ENCODE results near the gene MRPL51.

Gene MRPL51

DNA sequence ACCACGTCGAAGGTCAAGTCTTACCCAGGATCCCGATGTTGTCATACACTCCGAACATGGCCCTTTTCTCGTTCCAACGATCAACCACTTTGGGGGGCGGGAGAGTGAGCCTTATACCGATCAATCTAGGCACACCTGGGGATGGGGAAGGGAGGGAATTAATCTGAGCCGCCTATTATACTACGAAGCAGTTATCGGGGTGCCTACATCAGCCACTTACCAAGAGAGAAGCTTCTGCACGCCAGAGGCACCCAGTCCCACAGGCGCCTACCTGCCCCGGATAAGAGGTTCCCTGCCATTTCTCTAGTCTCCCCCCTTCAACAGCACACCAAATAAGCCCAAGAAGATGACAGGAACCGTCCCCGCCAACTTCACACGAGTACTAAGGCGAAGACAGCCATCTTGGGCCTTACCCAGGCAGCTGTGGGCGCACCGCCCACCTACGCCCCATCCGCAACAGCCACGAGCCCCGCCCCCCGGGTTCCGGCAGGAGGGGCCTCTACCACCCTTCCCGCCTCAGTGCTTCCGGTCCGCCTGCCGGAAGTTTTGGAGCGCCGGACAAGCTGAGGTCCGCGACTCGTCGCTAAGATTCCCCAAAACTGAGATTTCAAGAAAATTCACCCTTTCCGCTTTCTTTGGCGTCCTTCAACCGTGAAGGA, at the start of gene MRPL51:
Gene MRPL51, minus strand, starts transcription at position 425 of the 659 bp plus-strand sequence. Its CDS starts 126 bp downstream, at position 299.
- DNase-seq (ENCODE audit: low read depth): peak; percentile 96

DNA sequence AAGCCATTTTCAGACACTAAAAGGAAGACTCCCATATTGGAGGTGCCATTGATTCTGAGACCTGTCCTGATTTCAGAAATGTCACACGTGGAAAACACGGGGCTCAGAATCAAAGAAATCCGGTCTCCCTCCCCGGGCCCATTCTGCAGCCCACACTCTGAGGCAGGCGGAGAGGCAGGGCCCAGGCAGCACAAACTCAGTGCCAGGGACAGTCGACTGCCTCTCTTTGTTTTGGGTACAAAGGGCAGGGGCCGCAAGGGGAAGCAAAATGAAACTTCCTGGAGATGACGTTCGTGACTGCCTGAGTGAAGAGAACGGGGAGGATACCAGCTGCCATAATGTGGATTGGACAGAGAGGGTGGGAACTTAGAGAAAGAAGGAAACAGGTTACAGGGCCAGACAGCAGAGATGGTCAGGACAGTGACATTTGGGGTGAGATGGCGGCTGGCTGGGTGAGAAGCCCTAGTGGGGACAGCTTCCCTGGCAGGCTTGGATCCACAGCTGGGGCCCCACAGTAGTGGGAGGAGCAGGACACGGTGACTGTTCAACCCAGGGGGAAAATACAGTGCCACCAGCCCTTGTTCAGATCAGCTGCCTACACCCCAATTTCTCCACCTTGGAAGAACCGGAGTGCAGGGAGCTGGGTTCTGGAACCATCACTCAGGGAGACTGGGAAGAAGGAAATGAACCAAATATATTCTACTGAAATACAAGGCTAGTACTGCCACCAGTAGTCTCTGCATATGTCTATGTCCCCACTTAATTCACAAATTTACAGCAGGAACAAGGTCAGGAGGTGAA, 49.3 kb upstream of the MRPL51 start:
- DNase-seq (ENCODE audit: low read depth): no peak

DNA sequence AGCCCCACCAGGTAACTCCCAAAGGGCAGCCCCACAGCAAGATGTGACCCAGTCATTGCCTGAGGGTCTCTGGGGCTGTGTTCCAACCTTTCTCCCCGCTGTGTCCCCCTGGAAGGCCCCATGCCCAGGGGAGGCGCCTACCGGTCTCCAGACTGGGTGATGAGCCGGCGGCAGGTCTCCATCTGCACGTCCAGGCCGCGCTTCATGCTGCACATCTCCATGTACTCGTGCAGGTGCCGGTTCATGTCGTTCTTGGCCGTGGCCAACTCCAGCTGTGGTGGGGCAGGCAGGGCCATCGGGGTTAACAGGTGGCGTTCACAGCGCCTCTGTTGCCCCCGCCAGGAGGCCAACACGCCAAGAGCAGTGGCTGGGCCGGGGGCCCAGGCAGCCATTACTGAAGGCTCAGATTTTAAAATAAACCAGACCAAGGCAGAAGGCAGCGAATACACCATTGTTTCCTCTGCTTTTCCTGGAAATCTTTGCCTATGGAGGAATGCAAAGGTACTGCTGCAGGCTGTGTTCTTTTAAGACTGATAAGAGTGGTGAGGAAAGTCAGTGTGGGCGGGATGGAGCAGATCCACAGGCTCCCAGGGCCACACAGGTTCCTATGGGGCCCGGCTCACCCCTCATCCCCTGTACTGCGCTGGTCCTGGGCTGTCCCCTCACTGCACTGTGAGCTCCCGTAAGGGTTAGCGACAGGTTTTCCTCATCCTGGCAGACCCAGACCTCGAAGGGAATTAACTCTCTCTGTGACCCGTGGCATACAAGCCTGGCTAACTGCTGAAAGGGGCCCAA, 48.5 kb upstream of the MRPL51 start:
- no peak for DNase-seq (ENCODE audit: low read depth)

DNA sequence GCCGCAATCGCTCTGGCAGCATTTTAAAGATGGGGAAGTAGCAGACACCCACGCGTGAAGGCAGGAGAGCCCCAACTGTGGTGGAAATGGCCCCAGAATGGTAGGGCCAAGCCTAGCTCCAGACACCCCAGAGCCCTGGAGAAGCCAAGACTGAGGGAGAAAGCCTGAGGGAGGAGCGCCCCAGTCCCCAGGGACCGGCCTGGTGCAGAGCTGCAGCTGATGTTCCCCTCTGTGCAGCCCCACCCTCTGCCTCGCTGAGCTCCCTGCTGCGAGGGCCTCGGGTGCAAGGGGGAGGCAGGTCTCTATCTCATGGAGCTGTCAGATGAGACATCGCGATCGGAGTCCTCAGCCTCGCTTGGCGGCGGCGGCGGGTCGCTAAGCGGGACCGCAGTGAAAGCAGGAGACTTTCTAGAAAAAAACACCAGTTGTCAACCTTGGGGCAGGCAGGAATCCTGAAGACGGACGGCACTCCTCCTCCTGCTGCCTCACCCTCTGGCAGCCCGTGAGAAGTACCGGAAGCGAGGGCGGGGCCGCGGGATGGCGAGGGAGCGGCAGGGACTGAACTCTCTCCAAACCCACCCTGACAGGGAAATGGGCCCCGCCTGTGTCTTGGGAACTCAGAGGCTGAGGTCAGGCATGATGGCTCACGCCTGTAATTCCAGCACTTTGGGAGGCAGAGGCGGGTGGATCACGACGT, 47.3 kb upstream of the MRPL51 start:
- no peak for DNase-seq (ENCODE audit: low read depth)

DNA sequence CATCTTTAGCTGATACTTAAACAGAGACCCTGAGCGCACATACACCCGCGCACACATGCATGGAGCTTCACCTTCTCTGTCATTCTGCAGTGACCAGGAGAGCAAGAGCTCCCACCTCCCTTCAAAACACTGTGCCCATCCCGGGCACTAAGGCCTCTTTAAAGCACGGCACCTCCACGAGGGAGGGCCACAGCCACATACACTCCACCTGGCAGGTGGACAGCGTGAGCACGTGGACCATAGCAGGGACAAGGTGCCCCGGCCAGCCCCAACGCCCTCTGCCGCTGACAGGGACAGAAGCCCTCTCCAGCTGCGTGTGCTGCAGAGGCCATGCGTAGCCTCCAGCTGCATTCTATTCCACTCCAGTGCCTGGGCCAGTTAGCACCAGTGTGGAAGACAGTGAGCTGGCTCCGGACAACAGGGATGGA, 46.7 kb upstream of the MRPL51 start:
- DNase-seq (ENCODE audit: low read depth): no peak

DNA sequence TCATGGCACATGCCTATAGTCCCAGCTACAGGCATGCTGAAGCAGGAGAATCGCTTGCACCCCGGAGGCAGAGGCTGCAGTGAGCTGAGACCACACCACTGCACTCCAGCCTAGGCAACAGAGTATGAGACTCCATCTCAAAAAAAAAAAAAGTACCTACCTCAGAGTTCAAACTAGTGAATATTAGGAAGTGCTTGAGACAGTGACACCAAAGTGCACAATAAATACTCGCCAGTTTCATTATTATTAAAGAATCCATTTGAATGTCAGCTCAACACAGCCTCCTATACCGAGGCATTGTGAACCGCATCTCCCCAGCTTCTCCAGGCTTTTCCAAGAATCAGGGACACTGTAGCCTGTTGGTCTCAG, 46.2 kb upstream of the MRPL51 start:
- DNase-seq (ENCODE audit: low read depth): no peak

DNA sequence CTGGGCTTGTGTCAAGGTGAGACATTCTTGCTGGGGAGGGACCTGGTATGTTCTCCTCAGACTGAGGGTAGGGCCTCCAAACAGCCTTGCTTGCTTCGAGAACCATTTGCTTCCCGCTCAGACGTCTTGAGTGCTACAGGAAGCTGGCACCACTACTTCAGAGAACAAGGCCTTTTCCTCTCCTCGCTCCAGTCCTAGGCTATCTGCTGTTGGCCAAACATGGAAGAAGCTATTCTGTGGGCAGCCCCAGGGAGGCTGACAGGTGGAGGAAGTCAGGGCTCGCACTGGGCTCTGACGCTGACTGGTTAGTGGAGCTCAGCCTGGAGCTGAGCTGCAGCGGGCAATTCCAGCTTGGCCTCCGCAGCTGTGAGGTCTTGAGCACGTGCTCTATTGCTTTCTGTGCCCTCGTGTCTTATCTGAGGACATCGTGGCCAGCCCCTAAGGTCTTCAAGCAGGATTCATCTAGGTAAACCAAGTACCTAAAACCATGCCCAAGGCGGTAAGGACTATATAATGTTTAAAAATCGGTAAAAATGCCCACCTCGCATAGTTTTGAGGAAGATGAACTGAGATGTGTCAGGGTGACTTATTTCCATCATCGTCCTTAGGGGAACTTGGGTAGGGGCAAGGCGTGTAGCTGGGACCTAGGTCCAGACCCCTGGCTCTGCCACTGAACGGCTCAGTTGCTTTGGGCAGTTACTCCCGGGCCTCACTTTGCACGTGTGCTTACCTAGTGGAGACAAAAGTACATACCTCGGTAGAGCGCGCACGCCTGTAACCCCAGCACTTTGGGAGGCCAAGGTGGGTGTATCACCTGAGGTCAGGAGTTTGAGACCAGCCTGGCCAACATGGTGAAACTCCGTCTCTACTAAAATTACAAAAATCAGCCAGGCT, 45.6 kb upstream of the MRPL51 start:
- DNase-seq (ENCODE audit: low read depth): no peak

DNA sequence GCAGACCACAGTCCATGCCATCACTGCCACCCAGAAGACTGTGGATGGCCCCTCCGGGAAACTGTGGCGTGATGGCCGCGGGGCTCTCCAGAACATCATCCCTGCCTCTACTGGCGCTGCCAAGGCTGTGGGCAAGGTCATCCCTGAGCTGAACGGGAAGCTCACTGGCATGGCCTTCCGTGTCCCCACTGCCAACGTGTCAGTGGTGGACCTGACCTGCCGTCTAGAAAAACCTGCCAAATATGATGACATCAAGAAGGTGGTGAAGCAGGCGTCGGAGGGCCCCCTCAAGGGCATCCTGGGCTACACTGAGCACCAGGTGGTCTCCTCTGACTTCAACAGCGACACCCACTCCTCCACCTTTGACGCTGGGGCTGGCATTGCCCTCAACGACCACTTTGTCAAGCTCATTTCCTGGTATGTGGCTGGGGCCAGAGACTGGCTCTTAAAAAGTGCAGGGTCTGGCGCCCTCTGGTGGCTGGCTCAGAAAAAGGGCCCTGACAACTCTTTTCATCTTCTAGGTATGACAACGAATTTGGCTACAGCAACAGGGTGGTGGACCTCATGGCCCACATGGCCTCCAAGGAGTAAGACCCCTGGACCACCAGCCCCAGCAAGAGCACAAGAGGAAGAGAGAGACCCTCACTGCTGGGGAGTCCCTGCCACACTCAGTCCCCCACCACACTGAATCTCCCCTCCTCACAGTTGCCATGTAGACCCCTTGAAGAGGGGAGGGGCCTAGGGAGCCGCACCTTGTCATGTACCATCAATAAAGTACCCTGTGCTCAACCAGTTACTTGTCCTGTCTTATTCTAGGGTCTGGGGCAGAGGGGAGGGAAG, 44.7 kb upstream of the MRPL51 start:
- peak; percentile 70 for DNase-seq (ENCODE audit: low read depth)

DNA sequence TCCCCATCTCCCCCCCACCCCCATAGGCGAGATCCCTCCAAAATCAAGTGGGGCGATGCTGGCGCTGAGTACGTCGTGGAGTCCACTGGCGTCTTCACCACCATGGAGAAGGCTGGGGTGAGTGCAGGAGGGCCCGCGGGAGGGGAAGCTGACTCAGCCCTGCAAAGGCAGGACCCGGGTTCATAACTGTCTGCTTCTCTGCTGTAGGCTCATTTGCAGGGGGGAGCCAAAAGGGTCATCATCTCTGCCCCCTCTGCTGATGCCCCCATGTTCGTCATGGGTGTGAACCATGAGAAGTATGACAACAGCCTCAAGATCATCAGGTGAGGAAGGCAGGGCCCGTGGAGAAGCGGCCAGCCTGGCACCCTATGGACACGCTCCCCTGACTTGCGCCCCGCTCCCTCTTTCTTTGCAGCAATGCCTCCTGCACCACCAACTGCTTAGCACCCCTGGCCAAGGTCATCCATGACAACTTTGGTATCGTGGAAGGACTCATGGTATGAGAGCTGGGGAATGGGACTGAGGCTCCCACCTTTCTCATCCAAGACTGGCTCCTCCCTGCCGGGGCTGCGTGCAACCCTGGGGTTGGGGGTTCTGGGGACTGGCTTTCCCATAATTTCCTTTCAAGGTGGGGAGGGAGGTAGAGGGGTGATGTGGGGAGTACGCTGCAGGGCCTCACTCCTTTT, 44.0 kb upstream of the MRPL51 start:
- DNase-seq (ENCODE audit: low read depth): no peak

DNA sequence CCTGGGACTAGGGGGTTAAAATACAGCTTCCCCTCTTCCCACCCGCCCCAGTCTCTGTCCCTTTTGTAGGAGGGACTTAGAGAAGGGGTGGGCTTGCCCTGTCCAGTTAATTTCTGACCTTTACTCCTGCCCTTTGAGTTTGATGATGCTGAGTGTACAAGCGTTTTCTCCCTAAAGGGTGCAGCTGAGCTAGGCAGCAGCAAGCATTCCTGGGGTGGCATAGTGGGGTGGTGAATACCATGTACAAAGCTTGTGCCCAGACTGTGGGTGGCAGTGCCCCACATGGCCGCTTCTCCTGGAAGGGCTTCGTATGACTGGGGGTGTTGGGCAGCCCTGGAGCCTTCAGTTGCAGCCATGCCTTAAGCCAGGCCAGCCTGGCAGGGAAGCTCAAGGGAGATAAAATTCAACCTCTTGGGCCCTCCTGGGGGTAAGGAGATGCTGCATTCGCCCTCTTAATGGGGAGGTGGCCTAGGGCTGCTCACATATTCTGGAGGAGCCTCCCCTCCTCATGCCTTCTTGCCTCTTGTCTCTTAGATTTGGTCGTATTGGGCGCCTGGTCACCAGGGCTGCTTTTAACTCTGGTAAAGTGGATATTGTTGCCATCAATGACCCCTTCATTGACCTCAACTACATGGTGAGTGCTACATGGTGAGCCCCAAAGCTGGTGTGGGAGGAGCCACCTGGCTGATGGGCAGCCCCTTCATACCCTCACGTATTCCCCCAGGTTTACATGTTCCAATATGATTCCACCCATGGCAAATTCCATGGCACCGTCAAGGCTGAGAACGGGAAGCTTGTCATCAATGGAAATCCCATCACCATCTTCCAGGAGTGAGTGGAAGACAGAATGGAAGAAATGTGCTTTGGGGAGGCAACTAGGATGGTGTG, 43.1 kb upstream of the MRPL51 start:
- no peak for DNase-seq (ENCODE audit: low read depth)

DNA sequence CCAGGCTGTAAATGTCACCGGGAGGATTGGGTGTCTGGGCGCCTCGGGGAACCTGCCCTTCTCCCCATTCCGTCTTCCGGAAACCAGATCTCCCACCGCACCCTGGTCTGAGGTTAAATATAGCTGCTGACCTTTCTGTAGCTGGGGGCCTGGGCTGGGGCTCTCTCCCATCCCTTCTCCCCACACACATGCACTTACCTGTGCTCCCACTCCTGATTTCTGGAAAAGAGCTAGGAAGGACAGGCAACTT, 42.6 kb upstream of the MRPL51 start:
- no peak for DNase-seq (ENCODE audit: low read depth)

DNA sequence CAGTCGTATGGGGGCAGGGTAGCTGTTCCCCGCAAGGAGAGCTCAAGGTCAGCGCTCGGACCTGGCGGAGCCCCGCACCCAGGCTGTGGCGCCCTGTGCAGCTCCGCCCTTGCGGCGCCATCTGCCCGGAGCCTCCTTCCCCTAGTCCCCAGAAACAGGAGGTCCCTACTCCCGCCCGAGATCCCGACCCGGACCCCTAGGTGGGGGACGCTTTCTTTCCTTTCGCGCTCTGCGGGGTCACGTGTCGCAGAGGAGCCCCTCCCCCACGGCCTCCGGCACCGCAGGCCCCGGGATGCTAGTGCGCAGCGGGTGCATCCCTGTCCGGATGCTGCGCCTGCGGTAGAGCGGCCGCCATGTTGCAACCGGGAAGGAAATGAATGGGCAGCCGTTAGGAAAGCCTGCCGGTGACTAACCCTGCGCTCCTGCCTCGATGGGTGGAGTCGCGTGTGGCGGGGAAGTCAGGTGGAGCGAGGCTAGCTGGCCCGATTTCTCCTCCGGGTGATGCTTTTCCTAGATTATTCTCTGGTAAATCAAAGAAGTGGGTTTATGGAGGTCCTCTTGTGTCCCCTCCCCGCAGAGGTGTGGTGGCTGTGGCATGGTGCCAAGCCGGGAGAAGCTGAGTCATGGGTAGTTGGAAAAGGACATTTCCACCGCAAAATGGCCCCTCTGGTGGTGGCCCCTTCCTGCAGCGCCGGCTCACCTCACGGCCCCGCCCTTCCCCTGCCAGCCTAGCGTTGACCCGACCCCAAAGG, 42.1 kb upstream of the MRPL51 start:
- DNase-seq (ENCODE audit: low read depth): peak; percentile 42

DNA sequence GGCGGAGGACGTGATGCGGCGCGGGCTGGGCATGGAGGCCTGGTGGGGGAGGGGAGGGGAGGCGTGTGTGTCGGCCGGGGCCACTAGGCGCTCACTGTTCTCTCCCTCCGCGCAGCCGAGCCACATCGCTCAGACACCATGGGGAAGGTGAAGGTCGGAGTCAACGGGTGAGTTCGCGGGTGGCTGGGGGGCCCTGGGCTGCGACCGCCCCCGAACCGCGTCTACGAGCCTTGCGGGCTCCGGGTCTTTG, 41.6 kb upstream of the MRPL51 start:
- DNase-seq (ENCODE audit: low read depth): no peak

DNA sequence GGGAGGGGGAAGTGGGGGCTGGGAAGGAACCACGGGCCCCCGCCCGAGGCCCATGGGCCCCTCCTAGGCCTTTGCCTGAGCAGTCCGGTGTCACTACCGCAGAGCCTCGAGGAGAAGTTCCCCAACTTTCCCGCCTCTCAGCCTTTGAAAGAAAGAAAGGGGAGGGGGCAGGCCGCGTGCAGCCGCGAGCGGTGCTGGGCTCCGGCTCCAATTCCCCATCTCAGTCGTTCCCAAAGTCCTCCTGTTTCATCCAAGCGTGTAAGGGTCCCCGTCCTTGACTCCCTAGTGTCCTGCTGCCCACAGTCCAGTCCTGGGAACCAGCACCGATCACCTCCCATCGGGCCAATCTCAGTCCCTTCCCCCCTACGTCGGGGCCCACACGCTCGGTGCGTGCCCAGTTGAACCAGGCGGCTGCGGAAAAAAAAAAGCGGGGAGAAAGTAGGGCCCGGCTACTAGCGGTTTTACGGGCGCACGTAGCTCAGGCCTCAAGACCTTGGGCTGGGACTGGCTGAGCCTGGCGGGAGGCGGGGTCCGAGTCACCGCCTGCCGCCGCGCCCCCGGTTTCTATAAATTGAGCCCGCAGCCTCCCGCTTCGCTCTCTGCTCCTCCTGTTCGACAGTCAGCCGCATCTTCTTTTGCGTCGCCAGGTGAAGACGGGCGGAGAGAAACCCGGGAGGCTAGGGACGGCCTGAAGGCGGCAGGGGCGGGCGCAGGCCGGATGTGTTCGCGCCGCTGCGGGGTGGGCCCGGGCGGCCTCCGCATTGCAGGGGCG, 41.0 kb upstream of the MRPL51 start, which contains the start of gene GAPDH:
Gene GAPDH, plus strand, starts transcription at position 595 of the 772 bp plus-strand sequence. CDS start 316 bp downstream, outside the sequence.
- peak; percentile 64 for DNase-seq (ENCODE audit: low read depth)

DNA sequence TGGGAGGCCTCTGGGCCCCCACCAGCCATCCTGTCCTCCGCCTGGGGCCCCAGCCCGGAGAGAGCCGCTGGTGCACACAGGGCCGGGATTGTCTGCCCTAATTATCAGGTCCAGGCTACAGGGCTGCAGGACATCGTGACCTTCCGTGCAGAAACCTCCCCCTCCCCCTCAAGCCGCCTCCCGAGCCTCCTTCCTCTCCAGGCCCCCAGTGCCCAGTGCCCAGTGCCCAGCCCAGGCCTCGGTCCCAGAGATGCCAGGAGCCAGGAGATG, 40.5 kb upstream of the MRPL51 start:
- DNase-seq (ENCODE audit: low read depth): no peak

DNA sequence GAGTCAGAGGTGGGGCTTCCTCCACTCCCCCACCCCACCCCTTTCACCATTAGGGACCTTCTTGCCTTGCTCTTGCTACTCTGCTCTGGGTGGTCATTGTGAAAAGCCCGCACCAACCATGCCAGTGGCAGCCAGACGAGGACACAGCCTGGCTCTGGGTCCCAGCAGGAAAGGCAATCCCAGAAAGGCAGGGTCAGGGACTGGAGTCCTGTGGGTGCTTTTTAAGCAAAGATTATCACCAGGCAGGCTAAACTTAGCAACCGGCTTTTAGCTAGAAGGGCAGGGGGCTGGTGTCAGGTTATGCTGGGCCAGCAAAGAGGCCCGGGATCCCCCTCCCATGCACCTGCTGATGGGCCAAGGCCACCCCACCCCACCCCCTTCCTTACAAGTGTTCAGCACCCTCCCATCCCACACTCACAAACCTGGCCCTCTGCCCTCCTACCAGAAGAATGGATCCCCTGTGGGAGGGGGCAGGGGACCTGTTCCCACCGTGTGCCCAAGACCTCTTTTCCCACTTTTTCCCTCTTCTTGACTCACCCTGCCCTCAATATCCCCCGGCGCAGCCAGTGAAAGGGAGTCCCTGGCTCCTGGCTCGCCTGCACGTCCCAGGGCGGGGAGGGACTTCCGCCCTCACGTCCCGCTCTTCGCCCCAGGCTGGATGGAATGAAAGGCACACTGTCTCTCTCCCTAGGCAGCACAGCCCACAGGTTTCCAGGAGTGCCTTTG, 40.0 kb upstream of the MRPL51 start:
- no peak for DNase-seq (ENCODE audit: low read depth)

Measured in stimulated activated CD8-positive, alpha-beta memory T cell treated with anti-CD3 and anti-CD28 coated beads, Interleukin-15, amount 100 ng/mL, for 1 hour (primary cell).